HG03175 (cell line): Measurements from ENCODE around the gene CRTAC1.

Source experiments
- ATAC-seq: cut with Tn5 transposase; IDR thresholded peaks from one replicate; pipeline ENCODE4 v1.9.1; 2021; ENCODE audit warnings: mild to moderate bottlenecking, moderate library complexity; ENCODE audit not compliant: unreplicated experiment

The CRTAC1 gene

DNA sequence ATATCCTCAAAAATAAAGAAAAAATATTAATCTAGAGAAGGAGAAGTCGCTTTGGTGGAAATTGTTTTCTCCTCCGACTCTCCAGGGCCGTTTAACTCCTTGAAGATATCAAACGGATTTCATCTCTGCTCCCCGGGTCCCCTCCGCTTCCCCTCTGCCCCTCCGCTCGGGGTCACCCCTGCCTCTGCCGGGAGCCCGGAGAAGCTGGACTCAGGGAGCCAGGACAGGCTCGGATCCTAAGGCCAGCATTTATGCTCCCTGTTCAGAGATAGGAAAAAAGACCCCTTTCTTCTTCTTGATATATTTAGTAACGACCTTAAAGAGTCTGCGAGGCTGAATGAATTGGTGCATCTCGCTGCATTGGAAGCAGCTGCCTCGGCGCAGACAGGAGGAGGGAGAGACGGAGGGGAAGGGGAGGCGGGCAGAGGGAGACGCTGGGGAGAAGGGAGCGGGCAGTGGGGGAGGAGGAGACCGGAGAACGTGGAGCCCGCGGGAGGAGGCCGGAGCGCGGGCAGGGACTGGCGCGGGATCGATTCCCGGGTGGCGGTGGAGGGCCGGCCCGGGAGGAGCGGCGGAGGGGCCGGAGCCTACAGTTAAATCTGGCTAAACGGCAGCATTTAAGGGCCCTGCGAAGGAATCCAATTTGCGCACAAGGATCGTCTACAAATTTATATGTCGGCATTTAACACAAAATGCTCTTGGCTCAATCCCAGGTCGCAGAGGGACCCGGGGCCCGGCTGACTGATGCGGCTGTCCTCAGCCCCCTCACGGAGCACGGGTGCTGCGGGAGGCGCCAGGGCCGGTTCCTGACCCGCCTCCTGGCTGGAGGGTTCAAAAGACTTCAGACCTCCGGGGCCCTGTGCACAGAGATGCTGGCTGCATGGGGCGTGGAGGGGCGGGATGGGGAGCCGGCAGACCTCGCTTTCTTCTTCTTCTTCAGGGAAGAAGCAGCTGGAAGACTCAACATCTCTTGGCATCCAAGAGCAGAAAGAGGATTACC lies 55.6 kb downstream of the CRTAC1 start:
- ATAC-seq: no peak

DNA sequence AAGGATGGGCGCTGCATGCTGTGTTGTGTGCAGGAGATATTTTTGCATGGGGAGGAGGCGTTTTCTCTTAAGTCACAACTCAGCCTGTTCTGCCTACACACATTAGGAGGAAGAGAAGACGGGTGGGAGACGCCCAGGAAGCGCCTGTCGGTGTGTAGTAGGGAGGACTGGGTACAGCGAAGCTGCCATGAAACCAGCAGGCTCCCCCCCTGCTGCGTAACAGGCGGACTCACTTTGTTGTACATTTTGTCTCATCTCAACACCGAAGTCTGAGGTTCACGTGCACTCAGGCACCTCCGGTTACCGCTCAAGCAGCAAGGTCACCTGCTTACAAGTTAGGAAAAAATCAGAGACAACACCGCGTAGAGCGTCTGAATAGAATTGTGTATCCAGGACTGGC lies 56.3 kb downstream of the CRTAC1 start:
- no peak for ATAC-seq

DNA sequence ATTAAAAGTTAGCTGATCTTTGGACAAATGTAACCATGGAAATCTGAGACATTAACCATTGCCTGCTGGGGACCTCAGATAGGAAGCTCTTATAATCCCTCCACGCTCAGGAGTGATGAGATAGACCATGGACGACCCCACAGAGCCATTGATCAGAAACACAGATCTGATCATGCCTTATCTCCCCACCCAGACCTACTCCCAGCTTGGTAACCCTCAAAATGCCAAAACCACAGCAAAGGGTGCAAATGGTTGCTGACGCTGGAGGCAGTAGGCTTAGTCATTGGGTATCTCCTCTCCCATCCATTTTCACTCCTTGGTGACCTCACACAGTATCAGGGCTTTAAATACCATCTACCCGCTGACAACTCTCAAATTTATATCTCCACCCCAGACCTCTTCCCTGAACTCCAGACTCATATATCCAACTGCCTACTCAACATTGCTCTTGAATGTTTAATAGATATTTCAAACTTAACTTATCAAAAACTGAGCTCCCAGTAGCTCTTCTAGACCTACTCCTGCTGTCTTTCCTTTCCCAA lies 60.8 kb downstream of the CRTAC1 start:
- no peak for ATAC-seq

DNA sequence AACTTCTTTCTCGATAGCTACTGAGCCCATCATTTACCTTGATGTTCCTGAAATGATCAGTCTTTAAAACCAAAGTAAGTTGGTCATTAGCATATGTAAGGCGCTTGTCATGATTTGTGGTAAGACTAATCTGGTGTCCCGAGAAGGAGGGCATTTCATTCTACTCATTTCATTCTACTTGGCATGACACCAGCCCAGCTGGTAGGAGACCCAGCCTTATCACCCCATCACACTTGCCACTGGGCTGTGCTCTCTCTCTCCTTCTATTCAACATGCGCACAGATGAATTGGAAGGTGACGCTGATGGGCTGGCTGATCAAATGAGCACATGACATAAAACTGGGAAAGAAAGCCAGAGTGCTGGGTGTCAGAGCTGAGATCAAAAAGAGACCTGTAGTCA lies 65.7 kb downstream of the CRTAC1 start:
- ATAC-seq: no peak

DNA sequence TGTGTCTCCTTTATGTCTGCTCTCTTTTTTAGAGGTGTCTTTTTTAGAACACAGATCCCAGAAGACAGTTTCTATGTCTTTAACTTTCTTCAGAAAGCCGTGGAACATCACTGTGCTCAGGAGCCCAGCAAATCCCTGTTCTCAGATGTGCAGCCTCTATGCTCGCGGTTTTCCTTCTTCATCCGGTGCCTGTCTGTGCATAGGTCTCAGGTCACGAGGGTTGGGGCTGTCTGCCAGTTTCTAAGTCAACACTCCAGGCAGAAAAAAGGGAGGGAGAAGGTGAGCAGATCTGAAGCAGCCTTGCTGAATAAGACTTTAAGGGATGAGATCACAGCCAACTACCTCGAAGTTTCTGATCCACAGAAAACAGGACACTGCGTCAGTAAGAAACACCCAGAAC lies 68.5 kb downstream of the CRTAC1 start:
- ATAC-seq: no peak

DNA sequence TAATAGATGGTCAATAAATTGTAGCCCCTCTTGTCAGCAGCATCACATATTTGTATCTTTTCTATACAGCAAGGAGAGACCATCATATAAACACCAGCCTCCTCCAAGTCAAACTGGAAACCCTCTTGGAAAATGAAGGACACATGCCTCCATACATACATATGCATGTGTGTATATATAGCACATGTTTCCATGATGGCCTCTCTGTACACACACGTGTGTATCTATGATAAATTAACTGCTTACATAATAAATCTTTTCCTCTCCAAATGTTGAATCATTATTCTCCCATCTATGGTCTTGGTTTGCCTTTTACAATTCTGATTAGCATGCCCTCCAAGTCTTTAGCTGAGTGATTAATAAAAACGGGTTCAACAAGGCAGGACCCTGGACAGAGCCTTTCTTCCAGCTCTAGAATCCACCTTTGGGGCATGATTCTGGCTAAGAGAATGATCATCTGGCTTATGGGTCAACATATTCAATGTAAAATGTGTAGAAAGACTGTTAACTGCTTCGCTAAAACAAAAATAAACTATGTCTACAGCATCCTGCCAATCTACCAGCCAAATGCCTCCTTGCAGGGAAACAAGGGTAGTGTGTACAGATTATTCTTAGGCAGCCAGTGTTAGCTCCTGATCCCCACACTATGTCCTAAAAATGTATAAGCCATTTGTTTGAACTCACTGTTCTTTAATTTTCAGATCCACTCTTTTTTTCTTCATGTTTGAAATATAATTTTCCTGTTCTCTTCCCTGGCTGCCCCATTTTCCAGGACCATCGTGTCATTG lies 70.0 kb downstream of the CRTAC1 start:
- no peak for ATAC-seq

DNA sequence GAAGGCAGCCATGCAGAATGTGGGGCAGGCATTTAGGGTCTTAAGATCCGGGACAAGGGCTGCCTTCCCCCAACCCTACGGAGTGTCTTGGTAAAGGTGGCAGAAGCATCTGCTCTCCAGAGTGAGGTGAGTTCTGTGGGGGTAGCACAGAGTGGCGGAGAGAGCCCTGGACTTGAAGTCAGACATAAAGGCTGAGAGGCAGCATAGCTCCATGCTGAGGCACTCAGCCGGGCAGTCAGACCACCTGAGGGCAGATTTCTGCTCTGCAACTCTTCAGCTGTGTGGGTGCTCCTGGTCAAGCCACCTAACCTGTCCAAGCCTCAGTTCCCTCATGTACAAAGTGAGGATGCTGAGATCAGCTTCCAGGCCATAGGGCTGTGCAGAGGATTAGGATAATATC lies 81.0 kb downstream of the CRTAC1 start:
- ATAC-seq: no peak

DNA sequence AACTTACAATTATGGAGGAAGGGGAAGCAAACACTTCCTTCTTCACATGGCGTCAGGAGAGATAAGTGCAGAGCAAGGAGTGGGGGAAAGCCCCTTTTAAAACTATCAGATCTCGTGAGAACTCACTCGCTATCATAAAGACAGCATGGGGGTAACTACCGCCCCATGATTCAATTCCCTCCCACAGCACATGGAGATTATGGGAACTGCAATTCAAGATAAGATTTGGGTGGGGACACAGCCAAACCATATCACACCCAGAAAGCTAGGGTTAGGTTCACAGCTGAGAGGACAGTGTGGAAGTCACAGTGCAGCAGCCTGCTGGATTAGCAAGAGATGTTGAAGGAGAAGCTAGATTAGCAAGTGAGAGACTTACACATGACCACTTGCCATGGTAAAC lies 81.6 kb downstream of the CRTAC1 start:
- ATAC-seq: no peak

DNA sequence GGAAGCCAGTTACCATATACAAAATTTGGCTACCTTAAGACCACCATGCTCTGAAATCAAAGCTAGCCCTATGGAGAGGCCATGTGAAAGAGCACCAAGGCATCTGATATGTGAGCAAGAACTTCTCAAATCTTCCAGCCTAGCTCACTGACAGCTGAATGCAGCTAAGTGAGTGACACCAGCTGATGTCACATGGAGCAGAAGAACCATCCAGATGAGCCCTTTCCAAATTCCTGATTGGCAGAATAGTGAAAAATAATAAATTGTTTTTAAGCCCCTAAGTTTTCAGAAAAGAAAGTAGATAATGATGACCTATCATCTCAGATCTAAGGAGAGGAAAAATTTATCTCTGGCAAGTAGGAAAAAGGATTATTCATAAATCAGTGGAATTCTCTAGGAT lies 85.6 kb downstream of the CRTAC1 start:
- ATAC-seq: no peak

DNA sequence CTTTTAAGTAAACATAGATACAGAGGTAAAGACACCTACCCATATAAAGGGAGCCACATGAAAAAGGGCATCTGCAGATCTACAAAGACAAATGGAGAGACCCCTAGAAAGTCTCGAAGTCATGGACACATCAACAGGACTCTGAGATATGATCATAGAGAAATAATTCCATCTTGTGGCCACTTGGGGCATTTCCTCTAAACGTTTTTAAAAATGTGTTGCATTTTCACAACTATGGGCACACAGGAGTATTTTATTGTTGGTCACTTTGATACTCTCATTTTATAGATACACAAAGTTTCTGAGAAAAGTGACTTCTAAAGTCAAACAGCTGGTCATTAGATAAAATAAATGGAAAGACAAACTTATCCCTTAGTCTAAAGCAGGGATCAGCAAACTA lies 87.1 kb downstream of the CRTAC1 start:
- ATAC-seq: no peak

DNA sequence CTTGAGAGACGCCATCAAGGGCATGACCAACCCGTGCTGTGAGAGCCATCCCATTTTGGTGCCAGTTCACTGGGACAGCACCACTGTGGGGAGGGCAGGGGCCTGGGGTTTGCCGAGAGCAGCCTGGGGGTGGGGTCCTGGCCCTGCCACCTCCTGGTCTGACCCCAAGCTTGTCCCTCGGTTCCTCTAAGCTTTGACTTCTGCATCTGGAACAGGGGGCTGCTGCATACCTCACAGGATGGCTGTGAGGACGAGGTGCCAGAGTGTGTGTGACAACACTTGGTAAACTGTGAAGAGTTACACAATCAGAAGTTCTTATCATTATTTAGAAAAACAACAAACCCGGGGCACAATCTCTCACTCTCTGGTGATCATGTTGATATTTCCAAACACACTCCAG lies 89.9 kb downstream of the CRTAC1 start:
- no peak for ATAC-seq

DNA sequence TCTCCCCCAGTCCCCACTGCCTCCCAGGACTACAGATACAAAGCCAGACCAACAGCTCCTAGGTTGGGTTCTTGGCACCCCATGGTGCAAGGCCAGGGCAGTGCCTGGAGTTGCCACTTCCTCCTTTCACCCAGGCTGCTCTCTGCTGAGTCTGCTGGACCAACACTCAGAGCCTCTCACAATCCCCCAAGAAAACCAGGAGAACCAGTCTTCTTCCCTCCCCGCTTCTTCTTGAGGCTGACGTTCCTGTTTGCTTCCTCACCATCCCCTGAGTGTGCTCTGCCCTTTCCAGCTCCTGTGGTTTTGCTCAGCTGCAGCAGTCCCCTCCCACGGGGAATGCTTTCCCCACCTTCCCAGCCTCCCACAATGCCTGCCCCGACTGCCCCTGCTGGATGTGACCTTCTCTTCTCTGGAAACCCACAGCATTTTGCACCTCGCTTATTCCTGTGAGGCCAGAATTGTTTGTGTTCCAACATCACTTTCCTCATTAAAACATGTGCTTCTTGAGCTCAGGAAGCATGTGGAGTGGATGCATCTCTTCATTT lies 90.9 kb downstream of the CRTAC1 start:
- ATAC-seq: no peak

DNA sequence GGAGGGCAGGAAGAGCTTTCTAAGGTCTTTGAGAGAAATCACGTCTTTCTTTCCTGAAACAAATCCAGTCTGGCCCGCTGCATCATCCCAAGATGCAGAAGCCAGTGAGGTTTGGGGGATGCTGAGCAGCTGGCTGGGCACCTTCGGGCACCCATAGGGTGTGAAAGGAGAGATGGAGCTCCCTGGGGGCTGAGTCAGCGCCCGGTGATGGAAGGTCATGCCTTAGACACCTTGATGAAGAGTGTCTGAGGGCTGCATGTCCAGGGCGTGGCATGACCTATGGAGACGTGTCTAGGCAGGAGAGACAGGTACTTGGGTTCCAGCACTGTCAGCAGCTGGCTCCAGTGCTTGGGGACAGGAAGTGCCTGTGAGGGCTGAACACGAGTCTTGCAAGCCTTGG lies 92.5 kb downstream of the CRTAC1 start:
- ATAC-seq: no peak

DNA sequence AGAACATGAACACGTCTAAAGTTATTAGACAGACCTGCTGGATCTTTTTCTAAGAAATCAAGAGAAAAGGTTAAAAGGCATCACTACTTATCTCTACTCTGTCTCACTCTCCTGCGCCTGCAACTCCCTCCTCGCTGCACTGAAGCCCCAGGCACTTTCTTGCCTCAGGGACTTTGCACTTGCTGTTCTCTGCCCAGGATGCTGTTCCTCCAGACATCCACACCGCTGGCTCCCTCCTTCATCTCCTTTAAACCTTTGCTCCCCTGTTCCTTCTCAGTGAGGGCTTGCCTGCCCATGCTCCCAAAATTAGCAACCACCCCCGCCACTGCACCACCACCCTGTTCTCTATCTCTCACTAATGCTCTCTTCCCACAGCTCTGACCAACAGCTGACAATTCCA lies 93.4 kb downstream of the CRTAC1 start:
- no peak for ATAC-seq

DNA sequence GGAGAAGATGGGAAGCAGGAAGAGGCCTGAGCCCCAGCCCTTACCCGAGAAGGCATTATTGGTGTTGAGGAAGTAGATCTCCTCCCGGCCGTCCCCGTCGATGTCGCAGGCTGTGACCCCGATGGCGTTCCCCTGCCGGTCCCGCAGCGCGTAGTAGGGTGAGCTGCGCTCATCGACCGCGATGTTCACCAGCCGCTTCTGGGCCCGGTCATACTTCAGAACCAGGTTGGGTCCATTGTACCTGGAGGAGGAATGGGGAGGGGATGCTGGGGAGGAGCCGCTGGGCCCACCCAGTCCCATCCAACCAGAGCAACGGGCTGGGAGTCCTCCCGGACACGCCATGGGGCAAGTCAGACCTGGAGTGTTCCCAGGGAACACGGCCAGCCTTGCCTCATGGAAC lies 94.3 kb downstream of the CRTAC1 start:
- no peak for ATAC-seq

DNA sequence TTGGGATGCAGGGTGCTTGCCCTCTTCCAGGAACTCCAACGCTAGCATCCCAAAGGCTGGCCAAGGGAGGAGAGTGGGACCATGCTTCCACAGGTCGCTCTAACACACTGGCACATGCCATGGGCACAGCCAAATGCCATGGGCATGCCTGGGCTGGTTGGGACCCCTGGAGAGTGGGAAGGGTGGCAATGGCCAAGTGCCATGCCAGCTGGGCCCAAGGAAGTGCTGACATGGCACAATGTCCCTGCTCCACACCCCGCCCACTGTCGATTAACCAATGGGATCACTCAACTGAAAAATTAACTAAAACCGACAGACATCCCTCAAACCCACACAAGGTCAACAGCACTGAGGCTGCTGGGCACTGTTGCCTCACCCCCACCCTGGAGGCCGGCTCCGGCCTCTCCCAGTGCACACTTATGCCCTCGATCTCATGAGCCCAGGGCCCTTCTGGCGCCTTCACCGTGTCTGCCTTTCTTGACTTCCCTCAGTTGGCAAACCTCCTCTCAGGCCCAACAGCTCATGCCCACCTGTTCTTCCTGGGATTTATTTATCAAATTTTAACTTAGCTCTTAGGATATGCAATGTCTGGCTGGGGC lies 97.4 kb downstream of the CRTAC1 start:
- ATAC-seq: no peak

DNA sequence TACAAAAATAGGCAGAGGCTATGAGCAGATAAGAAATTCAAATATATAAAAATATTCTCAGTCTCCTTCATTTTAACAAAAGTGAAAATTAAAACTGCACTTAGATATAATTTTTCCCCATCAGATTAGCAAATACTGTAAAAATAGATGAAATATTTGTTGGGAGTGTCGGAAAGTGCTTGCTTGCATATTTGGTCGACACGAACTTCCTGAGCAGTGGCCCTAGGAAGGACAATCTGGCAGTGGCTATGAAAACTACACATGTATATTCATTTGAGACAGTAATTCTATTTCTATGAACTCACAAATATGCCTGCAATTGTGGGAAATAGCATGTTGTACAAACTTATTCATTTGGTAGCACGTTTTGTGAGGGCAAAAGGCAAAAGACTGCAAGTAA lies 99.4 kb downstream of the CRTAC1 start:
- no peak for ATAC-seq

DNA sequence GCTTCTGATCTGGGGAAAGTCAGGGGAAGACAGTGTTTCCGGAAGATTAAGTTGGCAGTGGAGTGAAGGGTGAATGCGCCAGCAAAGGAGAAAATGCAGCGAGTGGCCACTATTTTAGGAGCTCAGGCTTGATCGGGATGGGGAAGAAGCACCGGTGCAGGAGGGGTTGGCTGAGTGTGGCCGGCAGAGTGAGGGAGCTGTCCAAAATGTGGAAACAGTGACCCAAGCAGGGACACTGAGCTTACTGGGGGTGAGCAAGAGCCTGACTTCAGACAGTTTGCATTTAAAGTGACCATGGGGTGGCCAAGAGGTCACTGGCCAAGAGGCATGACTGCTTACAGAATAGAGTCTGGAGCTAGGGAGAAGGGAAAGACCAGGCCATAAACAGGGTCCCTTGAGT lies 101.5 kb downstream of the CRTAC1 start:
- ATAC-seq: no peak

DNA sequence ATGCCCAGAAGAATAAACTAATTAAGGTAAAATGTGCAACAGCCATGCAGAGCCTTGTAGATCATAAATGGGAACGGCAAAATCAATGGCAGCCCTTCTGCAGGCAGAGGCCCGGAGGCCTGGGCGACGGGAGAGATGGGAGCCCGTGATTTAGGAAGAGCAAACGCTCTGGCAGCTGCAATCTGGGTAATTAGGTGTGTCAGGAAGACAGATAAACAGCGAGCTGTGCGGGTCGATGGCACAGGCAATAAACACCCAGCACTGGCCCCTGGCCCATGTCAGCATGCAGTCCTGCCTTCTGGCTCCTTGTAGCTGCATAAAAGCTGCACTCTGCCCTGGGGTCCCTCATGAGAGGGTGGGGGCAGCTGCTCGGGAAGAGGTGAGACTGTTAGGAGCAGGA lies 102.8 kb downstream of the CRTAC1 start:
- ATAC-seq: no peak

DNA sequence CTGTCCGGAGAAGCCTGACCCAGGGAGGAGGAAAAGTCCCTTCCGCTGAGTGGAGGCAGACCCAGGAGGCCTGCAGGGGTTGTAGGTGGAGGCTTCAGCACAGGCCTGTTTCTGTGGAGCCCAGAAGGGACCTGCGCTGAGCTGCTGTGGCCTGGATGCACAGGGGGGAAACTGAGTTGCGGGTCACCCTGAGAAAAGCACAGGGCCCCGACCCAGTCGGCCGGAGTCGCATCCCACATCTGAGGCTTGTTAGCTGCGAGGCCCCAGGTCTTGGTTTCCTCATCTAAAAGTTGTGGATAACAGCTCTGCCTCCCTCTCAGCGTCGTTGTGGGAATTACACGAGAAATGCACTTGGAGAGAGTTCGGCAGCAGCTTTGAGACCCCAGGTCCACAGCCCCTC lies 104.4 kb downstream of the CRTAC1 start:
- ATAC-seq: no peak

DNA sequence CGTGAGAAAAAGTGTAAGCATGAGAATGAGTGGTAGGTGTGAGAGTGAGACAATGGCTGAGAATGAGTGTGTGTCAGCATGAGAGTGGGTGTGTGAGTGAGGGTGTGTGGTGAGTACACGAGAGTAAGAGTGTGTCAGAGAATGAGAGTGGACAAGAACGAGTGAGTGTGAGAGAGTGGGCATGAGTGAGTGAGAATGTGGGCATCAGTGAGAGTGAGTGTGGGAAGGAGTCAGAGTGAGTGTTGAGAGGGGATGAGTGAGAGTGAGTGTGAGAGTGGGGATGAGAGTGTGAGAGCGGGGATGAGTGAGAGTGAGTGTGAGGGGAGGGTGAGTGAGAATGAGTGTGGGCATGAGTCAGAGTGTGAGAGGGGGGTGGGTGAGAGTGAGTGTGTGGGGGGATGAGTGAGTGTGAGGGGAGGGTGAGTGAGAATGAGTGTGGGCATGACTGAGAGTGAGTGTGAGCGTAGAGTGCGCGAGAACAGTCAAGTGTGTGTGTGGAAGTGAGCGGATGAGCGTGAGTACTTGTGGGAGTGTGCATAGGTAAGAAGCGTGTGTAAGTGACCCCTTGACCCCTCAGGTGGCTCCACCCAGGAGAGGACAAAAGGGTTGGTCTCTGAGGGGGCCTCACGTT lies 105.0 kb downstream of the CRTAC1 start:
- ATAC-seq: no peak
